Measurements from ENCODE around the gene ADAMTS17.

Gene ADAMTS17

DNA sequence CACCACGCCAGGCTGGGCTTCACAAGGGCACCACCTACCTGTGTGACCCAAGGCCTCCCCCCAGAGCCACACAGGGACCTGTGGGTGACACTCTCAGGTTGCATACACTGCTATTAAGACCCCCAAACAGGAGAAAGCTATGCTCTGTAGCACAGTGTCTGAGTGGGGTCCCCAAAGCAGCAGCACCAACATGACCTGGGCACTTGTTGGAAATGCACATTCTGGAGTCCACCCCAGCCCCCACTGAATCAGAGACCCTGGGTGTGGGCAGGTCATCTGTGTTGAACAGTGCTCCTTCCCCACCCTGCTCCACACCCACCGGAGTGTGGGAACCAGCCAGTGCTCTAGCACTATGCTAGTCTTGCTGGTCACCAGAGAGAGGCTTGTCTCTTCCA lies 76.1 kb downstream of the ADAMTS17 start:
- Histone ChIP-seq H3K36me3 (ENCODE audit: insufficient read depth, low read length) (no peaks in the 10 kb centered on the region), H3K4me3 (ENCODE audit: low read depth in 1 of 2, low read length in 2 of 2) (no peak overlapping the region), H3K27me3 (ENCODE audit: control insufficient read depth in 1 of 2, insufficient read depth in 2 of 2, low read length in 2 of 2) (no peaks in the 10 kb centered on the region), H3K4me1 (ENCODE audit: insufficient read depth, low read length) (no peaks in the 10 kb centered on the region), H3K9me3 (ENCODE audit: low read length) (no peaks in the 10 kb centered on the region), H3K9ac (ENCODE audit: low read length) (no peak overlapping the region), H3K27ac (ENCODE audit: low read depth, low read length) (no peak overlapping the region)

GRCh38 chr15:100264994-100265640 lies 76.7 kb downstream of the ADAMTS17 start:
- Histone ChIP-seq H3K4me3 (ENCODE audit: low read depth in 1 of 2, low read length in 2 of 2) (no peak overlapping the region), H3K9me3 (ENCODE audit: low read length) (no peaks in the 10 kb centered on the region), H3K9ac (ENCODE audit: low read length) (no peak overlapping the region), H3K36me3 (ENCODE audit: insufficient read depth, low read length) (no peaks in the 10 kb centered on the region), H3K27me3 (ENCODE audit: control insufficient read depth in 1 of 2, insufficient read depth in 2 of 2, low read length in 2 of 2) (no peaks in the 10 kb centered on the region), H3K27ac (ENCODE audit: low read depth, low read length) (no peak overlapping the region), H3K4me1 (ENCODE audit: insufficient read depth, low read length) (no peaks in the 10 kb centered on the region)

- no peak overlapping the region for H3K4me3 ChIP-seq (ENCODE audit: low read depth in 1 of 2, low read length in 2 of 2)
Measured at GRCh38 chr15:100263721-100264455, 77.9 kb downstream of the ADAMTS17 start.

GRCh38 chr15:100263031-100263430 lies 78.7 kb downstream of the ADAMTS17 start:
- Histone ChIP-seq H3K9ac (ENCODE audit: low read length) (no peak overlapping the region), H3K4me3 (ENCODE audit: low read depth in 1 of 2, low read length in 2 of 2) (no peak overlapping the region), H3K9me3 (ENCODE audit: low read length) (no peaks in the 10 kb centered on the region), H3K4me1 (ENCODE audit: insufficient read depth, low read length) (no peaks in the 10 kb centered on the region), H3K36me3 (ENCODE audit: insufficient read depth, low read length) (no peaks in the 10 kb centered on the region), H3K27ac (ENCODE audit: low read depth, low read length) (no peak overlapping the region), H3K27me3 (ENCODE audit: control insufficient read depth in 1 of 2, insufficient read depth in 2 of 2, low read length in 2 of 2) (no peaks in the 10 kb centered on the region)

More at GRCh38 chr15:100263721-100264455, 77.9 kb downstream of the ADAMTS17 start:
- Histone ChIP-seq H3K9ac (ENCODE audit: low read length) (no peak overlapping the region), H3K36me3 (ENCODE audit: insufficient read depth, low read length) (no peaks in the 10 kb centered on the region), H3K9me3 (ENCODE audit: low read length) (no peaks in the 10 kb centered on the region), H3K27ac (ENCODE audit: low read depth, low read length) (no peak overlapping the region), H3K4me1 (ENCODE audit: insufficient read depth, low read length) (no peaks in the 10 kb centered on the region), H3K27me3 (ENCODE audit: control insufficient read depth in 1 of 2, insufficient read depth in 2 of 2, low read length in 2 of 2) (no peaks in the 10 kb centered on the region)

DNA sequence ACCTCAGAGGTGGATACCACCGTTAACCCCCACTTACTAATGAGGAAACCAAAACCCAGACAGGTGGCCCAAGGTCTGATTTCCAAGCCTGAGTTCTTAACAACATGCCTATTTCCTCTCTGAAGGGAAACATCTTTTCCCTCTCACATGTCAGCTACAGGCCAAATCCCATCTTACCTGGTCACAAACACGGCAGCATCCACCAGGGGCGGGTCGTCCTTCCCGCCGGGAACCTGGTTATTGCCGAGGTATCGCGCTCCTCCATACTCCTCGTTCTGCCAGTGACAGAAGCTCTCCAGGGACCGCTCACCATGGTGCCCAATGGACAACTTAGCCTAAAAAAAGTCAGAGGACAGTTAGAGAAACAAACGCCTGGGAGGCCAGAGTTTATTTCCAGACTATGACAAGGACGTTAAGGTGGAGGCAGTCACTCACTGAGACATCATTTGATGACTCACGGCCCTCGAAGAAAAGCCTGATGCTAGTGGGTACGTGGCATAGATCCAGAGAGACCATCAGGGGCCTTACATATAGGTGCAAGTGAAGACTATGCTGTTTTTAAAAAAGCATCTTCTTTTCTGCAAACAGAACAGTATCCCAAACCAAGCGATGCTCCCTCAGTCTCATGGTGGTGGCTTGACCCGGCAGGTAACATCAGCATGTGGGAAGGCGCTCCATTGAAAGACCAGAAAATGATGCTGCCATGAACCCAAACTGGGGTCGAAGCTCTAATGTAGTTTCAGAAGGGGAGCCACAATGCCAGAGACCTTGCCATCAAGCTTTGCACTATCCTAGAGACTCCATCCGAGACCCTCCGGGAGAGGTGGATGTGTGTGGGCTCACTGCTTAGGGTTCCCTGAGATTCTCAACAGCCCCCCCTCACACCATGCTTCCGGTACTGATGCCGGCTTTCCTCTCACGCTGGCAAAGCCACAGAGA lies 80.2 kb downstream of the ADAMTS17 start:
- Histone ChIP-seq H3K9ac (ENCODE audit: low read length) (no peak overlapping the region), H3K9me3 (ENCODE audit: low read length) (no peaks in the 10 kb centered on the region), H3K36me3 (ENCODE audit: insufficient read depth, low read length) (no peaks in the 10 kb centered on the region), H3K27ac (ENCODE audit: low read depth, low read length) (no peak overlapping the region), H3K4me1 (ENCODE audit: insufficient read depth, low read length) (no peaks in the 10 kb centered on the region), H3K27me3 (ENCODE audit: control insufficient read depth in 1 of 2, insufficient read depth in 2 of 2, low read length in 2 of 2) (no peaks in the 10 kb centered on the region), H3K4me3 (ENCODE audit: low read depth in 1 of 2, low read length in 2 of 2) (no peak overlapping the region)

GRCh38 chr15:100259266-100259665 lies 82.5 kb downstream of the ADAMTS17 start:
- Histone ChIP-seq H3K9ac (ENCODE audit: low read length) (no peak overlapping the region), H3K9me3 (ENCODE audit: low read length) (no peaks in the 10 kb centered on the region), H3K27me3 (ENCODE audit: control insufficient read depth in 1 of 2, insufficient read depth in 2 of 2, low read length in 2 of 2) (no peaks in the 10 kb centered on the region), H3K4me3 (ENCODE audit: low read depth in 1 of 2, low read length in 2 of 2) (no peak overlapping the region), H3K4me1 (ENCODE audit: insufficient read depth, low read length) (no peaks in the 10 kb centered on the region), H3K27ac (ENCODE audit: low read depth, low read length) (no peak overlapping the region), H3K36me3 (ENCODE audit: insufficient read depth, low read length) (no peaks in the 10 kb centered on the region)

- no peaks in the 10 kb centered on the region for H3K36me3 ChIP-seq (ENCODE audit: insufficient read depth, low read length)
- H3K9me3 ChIP-seq (ENCODE audit: low read length) = no peaks in the 10 kb centered on the region
- no peaks in the 10 kb centered on the region for H3K27me3 ChIP-seq (ENCODE audit: control insufficient read depth in 1 of 2, insufficient read depth in 2 of 2, low read length in 2 of 2)
- no peak overlapping the region for H3K9ac ChIP-seq (ENCODE audit: low read length)
- H3K4me1 ChIP-seq (ENCODE audit: insufficient read depth, low read length) = no peaks in the 10 kb centered on the region
- H3K27ac ChIP-seq (ENCODE audit: low read depth, low read length) = no peak overlapping the region
- no peak overlapping the region for H3K4me3 ChIP-seq (ENCODE audit: low read depth in 1 of 2, low read length in 2 of 2)
Measured at GRCh38 chr15:100256970-100257650, 84.7 kb downstream of the ADAMTS17 start.

GRCh38 chr15:100256101-100256969 lies 85.4 kb downstream of the ADAMTS17 start:
- H3K9me3 ChIP-seq (ENCODE audit: low read length) = no peaks in the 10 kb centered on the region
- H3K9ac ChIP-seq (ENCODE audit: low read length) = no peak overlapping the region
- no peak overlapping the region for H3K27ac ChIP-seq (ENCODE audit: low read depth, low read length)
- no peaks in the 10 kb centered on the region for H3K4me1 ChIP-seq (ENCODE audit: insufficient read depth, low read length)
- no peak overlapping the region for H3K4me3 ChIP-seq (ENCODE audit: low read depth in 1 of 2, low read length in 2 of 2)
- H3K27me3 ChIP-seq (ENCODE audit: control insufficient read depth in 1 of 2, insufficient read depth in 2 of 2, low read length in 2 of 2) = no peaks in the 10 kb centered on the region
- no peaks in the 10 kb centered on the region for H3K36me3 ChIP-seq (ENCODE audit: insufficient read depth, low read length)

GRCh38 chr15:100255644-100256043 lies 86.1 kb downstream of the ADAMTS17 start:
- no peaks in the 10 kb centered on the region for H3K4me1 ChIP-seq (ENCODE audit: insufficient read depth, low read length)
- H3K9me3 ChIP-seq (ENCODE audit: low read length) = no peaks in the 10 kb centered on the region
- H3K36me3 ChIP-seq (ENCODE audit: insufficient read depth, low read length) = no peaks in the 10 kb centered on the region
- no peaks in the 10 kb centered on the region for H3K27me3 ChIP-seq (ENCODE audit: control insufficient read depth in 1 of 2, insufficient read depth in 2 of 2, low read length in 2 of 2)
- no peak overlapping the region for H3K27ac ChIP-seq (ENCODE audit: low read depth, low read length)
- no peak overlapping the region for H3K4me3 ChIP-seq (ENCODE audit: low read depth in 1 of 2, low read length in 2 of 2)
- no peak overlapping the region for H3K9ac ChIP-seq (ENCODE audit: low read length)

DNA sequence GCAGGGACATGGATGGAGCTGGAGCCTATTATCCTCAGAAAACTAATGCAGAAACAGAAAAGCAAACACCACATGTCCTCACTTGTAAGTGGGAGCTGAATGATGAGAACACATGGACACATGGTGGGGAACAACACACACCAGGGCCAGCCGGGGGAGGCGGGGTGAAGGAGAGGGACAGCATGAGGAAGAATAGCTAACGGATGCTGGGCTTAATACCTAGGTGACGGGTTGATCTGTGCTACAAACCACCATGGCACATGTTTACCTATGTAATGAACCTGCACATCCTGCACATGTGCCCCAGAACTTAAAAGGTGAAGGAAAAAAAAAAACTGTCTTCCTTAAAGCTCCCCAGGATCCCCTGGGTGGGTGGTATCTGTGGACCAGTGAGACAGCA lies 87.1 kb downstream of the ADAMTS17 start:
- Histone ChIP-seq H3K27ac (ENCODE audit: low read depth, low read length) (no peak overlapping the region), H3K9me3 (ENCODE audit: low read length) (no peaks in the 10 kb centered on the region), H3K4me1 (ENCODE audit: insufficient read depth, low read length) (no peaks in the 10 kb centered on the region), H3K4me3 (ENCODE audit: low read depth in 1 of 2, low read length in 2 of 2) (no peak overlapping the region), H3K9ac (ENCODE audit: low read length) (no peak overlapping the region), H3K36me3 (ENCODE audit: insufficient read depth, low read length) (no peaks in the 10 kb centered on the region), H3K27me3 (ENCODE audit: control insufficient read depth in 1 of 2, insufficient read depth in 2 of 2, low read length in 2 of 2) (no peaks in the 10 kb centered on the region)
